ENCODE results near the gene KRTAP10-5.

Gene KRTAP10-5

DNA sequence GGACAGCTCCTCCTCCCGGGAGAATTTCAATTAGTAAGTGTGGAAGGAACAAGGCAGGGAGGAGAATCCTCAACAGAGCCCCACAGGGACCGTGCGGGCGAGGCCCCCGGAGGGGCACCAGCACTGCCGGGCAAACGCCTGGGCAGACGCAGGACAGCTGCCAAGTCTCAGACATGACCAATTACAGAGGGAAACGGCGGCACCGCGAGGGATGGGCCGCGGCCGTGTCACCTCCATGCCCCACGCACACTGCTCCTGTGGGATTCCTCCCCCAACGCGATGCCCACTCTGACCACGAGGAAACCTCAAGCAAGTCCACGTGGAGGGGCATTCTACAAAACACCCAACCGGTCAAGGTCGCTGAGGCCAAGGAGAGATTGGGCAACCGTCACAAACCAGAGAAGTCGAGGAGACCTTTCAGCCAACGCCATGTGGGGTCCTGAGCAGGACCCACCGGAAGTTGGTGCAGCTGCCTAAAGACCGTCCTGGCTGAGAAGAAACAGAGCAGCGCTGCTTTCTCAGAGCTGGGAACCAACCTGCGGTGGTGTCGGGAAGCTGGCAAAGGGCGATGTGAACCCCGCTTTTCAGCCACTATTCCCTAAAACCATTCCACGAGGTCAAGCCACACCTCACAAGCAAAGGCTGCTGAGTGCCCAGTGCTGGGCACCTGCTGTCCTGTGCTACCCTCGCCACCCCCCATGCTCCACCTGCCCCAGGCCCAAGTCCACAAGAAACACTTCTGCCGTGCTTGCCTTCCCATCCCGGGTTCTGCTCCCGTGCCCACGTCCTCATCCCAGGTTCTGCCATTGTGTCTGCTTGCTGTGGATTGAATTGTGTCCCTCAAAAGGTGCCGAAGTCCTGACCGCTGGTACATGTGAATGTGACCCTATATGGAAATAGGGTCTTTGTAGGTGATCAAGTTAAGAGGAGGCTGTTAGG, 8.3 kb downstream of the KRTAP10-5 start:
- TF ChIP-seq, protein P1, sequence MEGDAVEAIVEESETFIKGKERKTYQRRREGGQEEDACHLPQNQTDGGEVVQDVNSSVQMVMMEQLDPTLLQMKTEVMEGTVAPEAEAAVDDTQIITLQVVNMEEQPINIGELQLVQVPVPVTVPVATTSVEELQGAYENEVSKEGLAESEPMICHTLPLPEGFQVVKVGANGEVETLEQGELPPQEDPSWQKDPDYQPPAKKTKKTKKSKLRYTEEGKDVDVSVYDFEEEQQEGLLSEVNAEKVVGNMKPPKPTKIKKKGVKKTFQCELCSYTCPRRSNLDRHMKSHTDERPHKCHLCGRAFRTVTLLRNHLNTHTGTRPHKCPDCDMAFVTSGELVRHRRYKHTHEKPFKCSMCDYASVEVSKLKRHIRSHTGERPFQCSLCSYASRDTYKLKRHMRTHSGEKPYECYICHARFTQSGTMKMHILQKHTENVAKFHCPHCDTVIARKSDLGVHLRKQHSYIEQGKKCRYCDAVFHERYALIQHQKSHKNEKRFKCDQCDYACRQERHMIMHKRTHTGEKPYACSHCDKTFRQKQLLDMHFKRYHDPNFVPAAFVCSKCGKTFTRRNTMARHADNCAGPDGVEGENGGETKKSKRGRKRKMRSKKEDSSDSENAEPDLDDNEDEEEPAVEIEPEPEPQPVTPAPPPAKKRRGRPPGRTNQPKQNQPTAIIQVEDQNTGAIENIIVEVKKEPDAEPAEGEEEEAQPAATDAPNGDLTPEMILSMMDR (conservative IDR thresholded peaks at IDR 0.05; ENCODE audit: low read length): no peak
- H3K4me3 ChIP-seq (ENCODE audit: low read length): no peak overlapping the region
- no peak for DNase-seq (ENCODE audit: low read depth)

DNA sequence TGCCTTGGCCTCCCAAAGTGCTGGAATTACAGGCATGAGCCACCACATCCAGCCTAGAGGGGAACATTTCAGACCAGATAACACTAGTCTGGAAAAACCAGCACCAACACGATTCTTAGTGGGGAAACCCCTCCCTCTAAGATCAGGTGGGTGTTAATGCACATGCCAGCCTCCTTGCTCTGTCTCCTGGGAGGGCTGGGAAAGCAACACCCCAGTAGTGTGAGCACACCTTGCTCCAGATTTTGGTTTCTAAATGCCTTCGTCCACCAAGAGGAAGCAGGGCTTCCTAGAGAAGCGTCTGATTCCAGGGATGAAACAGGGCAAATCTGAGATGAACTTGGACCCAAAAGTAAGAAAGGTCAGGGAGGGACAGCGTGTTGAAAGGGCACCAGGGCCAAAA, 9.1 kb downstream of the KRTAP10-5 start:
- H3K4me3 ChIP-seq (ENCODE audit: low read length): no peak overlapping the region
- no peak for DNase-seq (ENCODE audit: low read depth)
- TF ChIP-seq, protein P1 (conservative IDR thresholded peaks at IDR 0.05; ENCODE audit: low read length): no peak

DNA sequence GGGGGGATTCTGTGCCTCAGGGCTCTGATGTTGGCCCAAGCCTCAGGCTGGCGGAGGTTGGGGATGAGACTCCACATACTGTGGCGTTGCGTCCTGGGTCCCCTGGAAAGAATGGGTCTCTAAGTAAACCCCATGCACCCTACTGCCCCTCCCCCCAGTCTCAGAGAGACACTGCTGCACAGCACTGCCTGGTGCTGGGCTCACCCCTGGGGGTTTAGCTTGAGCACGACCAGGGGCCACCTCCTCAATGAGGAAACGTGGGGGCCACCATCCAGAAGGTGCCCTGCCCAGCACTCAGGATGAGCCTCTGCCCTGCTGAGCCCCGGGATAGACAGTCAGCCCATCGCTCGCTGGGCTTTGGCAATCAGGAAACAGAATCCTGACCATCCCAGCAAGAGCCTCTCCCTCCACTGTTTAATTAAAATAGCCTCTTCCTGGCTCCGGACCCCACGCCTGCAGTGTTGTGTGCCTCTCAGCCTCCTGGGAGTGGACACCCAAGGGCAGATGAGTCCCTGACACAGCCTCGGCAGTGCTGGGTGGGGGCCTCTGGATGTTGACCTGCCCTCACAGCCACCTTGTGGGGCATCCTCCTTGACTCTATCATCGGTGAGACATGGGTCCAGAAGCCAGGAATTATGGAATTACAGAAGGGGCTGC, 10.4 kb downstream of the KRTAP10-5 start:
- TF ChIP-seq, protein P1 (conservative IDR thresholded peaks at IDR 0.05; ENCODE audit: low read length): no peak
- no peak for DNase-seq (ENCODE audit: low read depth)
- no peak overlapping the region for H3K4me3 ChIP-seq (ENCODE audit: low read length)

DNA sequence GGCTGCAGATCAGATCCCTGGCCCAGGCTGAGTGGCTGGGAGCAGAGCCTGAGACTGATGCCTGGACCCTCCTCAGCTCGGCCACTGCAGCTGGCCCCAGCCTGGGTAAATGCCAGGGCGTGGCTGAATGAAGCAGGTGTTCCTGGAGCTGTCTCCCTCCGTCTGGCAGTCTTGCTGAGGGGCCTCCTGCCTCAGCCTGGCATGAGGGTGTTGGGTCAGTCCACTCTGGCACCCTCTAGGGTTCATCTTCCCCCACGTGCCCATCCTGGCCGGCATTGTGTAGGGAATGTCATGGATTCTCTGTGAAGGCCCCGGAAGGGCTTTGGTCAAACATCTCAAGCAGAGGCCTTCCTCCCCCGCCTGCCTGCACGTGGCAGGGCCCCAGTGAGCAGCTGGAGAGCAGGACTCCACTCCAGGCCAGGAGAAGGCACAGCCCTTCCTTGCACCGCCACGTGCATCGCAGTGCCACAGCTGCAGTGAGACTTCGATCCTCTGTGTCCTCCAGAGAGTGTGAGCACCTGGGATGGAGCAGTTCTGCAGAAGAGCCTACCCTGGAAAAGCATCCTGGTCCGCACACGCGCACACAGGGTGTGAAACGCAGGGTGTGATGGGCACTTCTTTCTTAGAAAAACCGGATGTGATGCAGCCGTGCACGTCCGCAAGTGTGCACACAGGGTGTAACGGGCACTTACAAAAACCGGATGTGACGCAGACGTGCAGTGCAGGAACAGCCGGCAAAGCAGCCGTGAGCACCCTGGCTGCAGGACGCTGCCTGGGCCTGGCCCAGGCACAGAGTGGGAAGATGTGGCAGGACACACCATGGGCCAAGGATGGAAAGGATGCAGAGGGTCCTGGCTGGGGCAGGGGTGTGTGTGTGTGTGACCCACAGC, 11.5 kb downstream of the KRTAP10-5 start:
- H3K4me3 ChIP-seq (ENCODE audit: low read length): no peak overlapping the region
- TF ChIP-seq, protein P1 (conservative IDR thresholded peaks at IDR 0.05; ENCODE audit: low read length): no peak
- DNase-seq (ENCODE audit: low read depth): no peak

DNA sequence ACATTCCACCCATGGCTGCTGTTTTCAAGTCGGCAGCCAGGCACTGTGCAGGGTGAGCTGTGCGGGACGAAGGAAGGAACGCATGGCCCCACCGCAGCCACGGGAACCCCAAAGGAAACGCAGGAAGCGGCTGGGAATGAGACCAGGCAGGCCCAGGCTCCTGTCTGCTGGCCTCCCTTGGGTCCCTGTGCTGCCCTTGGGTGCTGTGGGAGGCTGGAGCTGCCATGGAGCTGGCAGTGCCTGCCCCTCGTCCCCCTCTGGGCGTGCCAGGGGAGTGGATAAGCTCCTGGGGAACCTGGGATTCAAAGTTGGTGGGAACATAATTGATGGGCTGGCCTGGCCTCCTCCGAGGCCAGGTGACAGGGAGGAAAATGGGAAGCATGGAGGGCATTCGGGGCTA, 12.1 kb downstream of the KRTAP10-5 start:
- DNase-seq (ENCODE audit: low read depth): no peak
- no peak overlapping the region for H3K4me3 ChIP-seq (ENCODE audit: low read length)
- TF ChIP-seq, protein P1 (conservative IDR thresholded peaks at IDR 0.05; ENCODE audit: low read length): no peak

DNA sequence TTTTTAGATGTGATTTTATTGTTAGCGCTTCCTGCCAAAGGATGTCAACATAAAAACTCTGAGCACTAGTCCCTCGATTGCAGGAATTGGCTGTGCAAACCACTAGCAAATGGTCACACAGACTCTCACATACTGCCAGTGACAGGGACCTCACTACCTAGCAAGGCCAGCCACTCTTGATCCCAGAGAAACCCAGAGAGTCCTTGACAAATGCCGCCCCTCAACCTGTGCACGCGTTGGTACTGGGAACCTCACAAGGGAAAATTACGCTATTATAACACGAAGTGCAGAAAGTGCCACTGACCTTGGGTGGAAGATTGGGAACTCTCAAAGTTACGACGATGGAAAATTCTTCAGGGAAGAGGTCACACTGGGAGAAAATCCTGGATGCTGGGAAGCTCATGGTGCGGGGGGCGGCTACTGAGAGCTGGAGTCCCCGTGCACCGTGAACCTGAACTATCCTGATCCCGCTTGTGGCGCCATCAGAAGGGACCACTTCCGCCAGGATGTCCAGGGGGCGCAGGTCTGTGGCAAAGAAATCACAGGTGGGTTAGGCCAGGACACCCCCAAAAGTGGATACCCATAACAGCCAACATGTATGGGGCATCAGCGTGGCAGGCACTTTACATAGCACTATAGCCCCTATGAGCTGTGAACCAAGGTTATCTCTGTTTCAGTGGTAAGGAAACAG, 12.8 kb downstream of the KRTAP10-5 start:
- TF ChIP-seq, protein P1 (conservative IDR thresholded peaks at IDR 0.05; ENCODE audit: low read length): no peak

More for the DNA sequence above, 12.8 kb downstream of the KRTAP10-5 start:
- no peak for DNase-seq (ENCODE audit: low read depth)
- H3K4me3 ChIP-seq (ENCODE audit: low read length): no peak overlapping the region
